DMS53 (cell line): ENCODE data around the gene CARF.
"Not testable (repeated sequence)": the region's sequence is repeated elsewhere in the genome, so short reads cannot be mapped to it uniquely, and the experiment has no call there.

Experiments used
- DNase-seq: peaks from one replicate; lab custom pipeline; 2025; lab: John Stamatoyannopoulos, UW

The CARF gene

DNA sequence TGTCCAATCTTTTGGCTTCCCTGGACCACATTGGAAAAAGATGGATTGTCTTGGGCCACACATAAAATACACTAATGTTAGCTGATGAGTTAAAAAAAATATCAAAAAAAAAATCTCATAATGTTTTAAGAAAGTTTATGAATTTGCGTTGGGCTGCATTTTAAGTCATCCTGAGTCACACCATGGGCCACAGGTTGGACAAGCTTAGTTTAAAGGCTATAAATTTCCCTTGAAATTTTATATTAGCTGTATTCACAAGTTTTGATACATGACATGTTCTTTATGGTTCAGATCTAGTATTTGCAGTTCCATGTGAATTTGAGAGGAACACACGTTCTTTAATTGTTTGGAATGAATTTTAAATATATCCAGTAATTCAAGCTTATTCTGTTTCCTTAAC lies 21.9 kb downstream of the CARF start:
- no peak for DNase-seq

DNA sequence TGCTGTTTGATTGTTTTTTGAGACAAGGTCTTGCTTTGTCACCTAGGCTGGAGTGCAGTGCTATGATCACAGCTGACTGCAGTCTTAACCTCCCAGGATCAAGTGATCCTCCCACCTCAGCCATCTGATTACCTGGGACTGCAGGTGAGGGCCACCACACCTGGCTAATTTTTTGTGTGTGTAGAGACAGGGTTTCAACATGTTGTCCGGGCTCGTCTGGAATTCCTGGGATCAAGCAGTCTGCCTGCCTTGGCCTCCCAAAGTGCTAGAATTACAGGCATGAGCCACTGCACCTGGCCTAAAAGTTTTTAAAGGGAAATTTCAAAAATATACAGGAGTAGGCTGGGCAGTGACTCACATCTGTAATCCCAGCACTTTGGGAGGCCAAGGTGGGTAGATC lies 22.4 kb downstream of the CARF start:
- no peak for DNase-seq

DNA sequence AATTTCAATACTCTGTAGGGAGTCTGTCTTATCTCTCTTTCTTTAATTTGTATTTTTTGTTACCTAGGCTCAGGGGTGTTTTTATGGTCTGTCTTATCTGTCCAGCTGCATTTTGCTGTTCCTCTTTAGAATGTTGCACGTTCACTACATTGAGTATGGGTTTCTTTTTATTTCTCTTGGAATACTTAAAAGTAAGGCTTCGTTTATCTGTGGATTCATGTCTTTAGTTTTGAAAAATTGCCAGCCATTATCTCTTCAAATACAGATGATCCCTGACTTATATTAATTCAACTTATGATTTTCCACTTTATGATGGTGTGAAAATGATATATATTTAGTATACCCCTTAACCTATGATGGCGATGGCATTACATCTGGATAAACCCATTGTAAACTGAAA lies 26.9 kb downstream of the CARF start:
- DNase-seq: no peak

DNA sequence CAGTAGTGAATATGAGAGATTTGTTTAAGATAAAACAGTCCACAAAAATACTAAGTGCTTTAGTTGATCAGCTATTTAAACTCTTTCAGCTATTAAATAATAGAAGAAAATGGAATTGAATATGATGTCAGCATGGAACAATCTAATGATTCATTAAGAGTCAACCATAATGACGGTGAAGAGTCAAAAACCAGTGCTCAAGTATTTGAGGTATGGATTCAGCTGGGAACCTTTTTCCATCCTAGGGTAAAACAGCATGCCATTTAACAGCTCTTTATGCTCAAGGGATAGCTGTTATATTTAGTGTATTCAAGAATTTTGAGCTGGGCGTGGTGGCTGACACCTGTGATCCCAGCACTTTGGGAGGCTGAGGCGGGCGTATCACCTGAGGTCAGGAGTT lies 29.7 kb downstream of the CARF start:
- no peak for DNase-seq

DNA sequence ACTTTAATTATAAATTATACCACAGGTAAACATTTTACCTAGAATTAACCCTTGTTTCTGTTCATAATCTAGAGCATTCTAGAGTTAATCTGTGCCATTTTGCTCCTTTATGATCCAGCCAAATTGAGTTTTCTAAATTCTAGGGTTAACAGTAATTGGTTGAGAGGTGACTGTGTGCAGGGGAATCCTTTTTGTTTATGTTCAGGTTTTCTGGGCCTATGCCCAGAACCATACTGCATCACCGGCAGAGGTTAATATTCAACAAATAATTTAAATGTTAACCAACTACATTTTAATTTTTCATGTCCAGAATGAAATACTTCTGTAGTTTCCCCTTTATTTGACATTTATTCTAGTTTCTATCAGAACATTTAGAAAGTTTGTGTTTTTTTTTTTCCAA lies 32.3 kb downstream of the CARF start:
- no peak for DNase-seq

DNA sequence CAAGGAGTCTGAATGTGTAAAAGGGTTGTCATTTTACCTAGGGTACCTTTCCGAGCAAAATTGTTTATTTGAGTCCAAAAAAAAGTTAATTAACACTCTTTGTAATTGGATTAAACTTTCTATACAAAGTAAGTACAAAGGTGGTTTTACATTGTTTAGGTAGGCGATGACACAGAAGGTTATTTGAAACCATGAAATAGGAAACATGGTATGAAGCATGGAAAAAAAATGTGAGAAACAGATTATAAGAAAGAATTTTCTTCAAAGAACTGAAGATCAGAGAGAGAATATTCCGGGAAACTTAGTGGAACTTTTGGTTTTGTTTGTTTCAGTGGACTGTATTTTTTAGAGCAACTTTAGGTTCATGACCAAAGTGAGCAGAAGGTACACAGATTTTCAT lies 32.7 kb downstream of the CARF start:
- no peak for DNase-seq

DNA sequence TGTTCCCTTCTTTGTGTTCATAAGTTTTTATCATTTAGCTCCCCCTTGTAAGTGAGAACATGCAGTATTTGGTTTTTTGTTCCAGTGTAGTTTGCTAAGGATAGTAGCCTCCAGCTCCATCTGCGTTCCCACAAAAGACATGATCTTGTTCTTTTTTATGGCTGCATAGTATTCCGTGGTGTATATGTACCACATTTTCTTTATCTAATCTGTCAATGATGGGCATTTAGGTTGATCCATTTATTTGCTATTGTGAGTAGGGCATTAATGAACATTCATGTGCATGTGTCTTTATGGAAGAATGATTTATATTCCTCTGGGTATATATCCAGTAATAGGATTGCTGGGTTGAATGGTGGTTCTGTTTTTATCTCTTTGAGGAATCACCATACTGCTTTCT lies 33.4 kb downstream of the CARF start:
- DNase-seq: no peak

DNA sequence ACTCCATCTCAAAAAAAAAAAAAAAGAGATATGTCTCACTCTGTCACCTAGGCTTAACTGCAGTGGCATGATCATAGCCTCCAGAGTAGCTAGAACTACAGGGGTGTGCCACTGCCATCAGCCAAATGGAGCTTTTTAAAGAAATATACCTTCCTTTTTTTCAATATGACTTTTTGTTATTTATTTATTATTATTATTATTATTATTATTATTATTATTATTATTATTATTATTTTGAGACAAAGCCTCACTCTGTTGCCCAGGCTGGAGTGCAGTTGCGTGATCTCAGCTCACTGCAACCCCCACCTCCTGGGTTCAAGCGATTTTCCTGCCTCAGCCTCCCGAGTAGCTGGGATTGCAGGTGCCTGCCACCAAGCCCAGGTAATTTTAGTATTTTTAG lies 37.3 kb downstream of the CARF start:
- not testable (repeated sequence) for DNase-seq

DNA sequence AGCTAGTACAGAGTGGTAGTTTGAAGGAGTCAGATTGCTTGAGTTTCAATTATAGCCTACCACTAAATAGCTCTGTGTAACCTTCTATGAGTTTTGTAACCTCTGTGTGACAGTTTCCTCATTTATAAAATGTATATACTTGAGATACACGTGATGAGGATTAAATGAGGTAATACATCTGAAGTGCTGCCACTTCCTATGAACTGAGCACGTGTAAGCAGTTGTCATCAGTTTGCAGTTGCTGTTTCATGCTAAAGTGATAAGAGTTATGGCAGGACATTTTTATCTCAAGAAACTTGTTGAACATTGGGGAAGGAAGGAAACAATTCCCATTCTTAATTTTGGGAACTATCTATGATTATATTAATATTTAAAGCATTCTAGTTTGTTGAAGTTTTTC lies 38.5 kb downstream of the CARF start:
- DNase-seq: peak; percentile 27

DNA sequence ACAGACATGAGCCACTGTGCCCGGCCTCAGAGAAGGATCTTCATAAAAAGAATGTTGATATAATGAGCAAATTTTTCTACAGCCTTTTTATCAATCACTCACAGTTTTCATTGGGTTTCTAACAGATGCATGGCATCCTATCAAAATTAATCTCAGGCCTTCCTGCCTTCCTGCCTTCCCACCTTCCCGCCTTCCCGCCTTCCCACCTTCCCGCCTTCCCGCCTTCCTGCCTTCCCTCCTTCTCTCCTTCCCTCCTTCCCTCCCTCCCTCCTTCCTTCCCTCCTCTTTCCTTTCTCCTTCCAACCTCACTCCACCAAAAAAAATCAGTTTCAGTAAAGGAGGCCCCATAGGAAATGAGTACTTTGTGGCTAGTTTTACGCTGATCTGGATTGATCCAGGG lies 48.4 kb downstream of the CARF start:
- no peak for DNase-seq

DNA sequence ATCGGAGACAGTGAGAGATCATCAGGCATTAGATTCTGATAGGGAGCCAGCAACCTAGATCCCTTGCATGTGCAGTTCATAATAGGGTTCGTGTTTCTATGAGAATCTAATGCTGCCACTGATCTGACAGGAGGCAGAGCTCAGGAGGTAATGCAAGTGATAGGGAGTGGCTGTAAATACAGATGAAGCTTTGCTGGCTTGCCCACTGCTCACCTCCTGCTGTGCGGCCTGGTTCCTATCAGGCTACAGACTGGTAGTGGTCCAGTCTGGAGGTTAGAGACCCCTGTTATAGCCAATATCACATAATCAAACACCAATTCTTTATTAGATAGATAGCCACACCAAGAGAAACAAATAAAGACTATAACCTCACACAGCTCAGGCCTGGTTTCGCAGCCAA lies 51.6 kb downstream of the CARF start:
- DNase-seq: no peak

DNA sequence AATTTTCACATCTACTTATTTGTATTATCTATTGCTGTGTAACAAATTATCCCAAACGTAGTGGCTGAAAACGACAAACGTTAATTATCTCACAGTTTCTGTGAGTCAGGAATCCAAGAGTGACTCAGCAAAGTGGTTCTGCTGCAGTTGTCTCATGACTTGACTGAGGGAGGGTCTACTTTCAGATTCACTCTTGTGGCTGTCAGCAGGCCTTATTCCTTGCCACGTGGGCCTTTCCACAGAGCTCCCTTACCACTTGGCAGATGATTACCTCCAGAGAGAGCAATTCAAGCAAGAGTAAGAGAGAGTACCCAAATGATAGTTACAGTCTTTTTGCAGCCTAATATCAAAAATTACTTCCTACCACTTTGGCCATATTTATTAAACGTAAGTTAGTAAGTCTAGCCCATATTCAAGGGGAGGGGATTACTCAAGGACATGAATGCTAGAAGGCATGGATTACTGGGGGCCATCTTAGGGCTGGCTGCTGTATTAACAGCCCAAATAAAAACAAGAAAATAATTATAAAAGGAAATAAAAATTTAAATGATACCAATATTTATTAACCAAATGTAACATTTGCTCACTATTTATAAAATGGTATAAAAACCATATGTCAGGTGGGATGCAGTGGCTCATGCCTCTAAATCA lies 53.9 kb downstream of the CARF start:
- peak; percentile 50 for DNase-seq

DNA sequence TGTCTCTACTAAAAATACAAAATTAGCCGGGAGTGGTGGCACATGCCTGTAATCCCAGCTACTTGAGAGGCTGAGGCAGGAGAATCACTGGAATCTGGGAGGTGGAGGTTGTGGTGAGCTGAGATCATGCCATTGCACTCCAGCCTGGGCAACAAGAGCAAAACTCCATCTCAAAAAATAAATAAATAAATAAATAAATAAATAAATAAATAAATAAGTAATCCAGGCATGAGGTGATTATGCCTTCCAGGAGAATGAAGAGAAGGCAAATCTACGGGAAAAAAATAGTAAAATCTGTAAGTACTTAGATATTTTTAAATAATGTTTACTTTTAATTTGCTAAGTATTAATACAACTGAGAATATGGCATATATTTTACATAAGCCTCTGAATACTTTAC lies 57.3 kb downstream of the CARF start:
- not testable (repeated sequence) for DNase-seq

DNA sequence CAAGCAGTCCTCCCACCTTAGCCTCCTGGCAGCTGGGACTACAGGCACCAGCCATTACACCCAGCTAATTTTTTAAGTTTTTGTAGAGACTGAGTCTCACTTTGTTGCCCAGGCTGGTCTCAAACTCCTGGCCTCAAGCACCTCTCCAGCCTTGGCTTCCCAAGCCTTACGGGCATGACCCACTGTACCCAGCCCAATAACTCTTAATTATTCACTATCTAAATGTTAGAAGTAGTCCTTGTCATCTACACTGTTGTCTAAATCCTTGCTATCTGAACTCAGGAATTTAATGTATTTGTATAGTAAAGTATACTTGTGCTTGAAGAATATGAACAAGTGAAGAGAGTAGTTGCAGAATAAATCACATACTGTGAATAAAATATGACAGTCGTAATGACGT lies 64.7 kb downstream of the CARF start:
- no peak for DNase-seq

DNA sequence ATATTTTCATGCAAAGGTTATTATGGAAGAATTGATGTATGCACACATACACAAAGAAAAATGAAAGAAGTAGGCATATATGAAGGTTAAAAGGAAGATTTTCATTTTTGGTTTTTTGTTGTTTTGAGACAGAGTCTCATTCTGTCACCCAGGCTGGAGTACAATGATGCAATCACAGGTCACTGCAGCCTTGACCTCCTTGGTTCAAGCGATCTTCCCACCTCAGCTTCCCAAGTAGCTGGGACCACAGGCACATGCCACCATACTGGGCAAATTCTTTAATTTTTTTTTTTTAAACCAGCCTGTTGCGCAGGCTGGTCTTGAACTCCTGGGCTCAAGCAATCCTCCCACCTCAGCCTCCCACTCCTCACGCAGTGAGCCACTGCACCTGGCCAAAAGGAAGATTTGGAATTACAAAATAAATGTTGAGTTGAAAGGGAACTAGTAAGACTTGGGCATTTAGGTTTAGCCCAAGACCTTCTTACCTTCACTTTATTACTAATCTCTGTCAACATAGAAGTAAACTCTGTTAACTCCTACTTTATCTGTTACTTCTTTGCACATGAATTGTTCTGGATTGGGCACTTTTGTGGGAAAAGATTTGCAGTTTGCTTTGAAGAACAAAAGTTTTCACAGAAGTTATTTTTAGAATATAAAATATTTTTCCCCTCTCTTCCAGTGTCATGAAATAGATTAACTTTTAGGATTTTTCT lies 70.9 kb downstream of the CARF start:
- DNase-seq: no peak

DNA sequence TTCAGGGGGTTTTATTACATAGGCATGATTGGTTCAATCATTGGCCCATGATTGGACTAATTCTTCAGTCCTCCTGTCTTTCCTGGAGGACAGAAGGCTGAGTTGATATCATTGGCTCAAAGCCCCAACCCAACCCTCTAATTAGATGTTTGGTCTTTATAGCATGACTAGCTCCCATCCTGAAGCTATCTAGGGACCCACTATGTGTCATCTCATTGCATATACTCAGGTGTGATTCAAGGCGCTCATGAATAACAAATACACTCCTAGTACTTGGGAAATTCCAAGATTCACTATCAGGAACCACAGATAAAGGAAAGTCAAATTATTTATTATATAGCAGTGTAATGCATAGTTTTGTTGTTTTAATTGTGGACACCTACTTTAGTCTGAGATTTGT lies 77.7 kb downstream of the CARF start:
- DNase-seq: no peak

DNA sequence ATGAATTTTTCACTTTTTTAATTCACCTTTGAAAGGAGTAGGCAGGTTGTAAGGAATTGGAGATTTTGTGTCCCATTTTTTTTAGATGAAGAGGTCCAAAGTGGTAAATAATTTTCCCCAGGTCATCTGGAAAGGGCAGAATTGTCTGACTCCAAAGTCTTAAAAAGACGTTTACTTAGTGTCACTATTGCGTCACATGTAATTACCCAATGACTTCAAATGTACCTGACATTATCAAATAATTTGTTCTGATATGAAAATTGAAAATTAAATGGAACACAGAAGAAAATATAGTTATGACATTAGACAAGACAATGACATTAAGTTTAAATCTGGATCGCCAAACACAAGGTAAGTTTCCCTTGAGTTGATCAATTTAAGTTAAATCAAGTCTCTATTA lies 78.4 kb downstream of the CARF start:
- no peak for DNase-seq

DNA sequence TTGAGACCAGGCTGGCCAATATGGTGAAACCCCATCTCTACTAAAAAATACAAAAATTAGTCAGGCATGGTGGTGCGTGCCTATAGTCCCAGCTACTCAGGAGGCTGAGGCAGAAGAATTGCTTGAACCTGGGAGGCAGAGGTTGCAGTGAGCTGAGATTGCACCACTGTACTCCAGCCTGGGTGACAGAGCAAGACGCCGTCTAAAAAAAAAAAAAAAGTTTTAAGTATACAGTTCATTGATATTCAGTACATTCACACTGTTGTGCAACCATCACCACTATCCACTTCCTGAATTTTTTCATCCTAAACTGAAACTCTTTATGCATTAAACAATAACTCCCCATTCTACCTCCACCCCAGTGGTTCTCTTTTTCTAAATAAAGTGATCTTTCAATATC lies 85.0 kb downstream of the CARF start:
- DNase-seq: not testable (repeated sequence)

DNA sequence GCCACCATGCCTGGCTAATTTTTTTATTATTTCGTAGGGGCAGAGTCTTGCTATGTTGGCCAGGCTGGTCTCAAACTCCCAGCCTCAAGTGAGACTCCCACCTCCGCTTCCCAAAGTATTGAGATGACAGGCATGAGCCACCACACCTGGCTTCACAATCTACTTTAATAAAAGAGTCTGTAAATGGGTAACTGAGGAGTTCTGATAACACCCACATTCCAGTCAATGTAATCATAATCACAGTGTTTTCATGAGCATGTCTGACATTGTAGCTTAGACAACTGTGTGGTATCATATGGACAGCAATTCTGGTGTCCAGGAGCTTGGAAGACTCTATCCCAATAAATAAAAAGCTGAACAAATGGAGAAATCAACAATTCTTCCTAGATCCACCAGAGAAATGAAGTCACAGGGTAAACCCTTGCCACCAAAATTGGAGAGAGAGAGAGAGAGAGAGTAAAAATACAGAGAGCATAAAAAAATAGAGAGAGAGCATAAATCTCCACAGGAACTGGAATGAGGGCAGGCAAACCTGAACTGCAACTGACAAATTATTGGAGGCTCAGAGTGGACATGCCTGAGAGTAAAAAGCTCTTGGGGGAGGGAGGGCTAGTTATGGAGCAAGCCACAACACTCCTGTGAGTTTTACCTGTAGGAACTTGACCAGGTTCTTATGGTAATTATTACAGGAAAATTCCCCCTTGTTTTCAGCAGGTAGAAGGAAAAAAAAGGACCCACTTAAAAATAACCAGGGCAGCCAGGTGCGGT lies 90.2 kb downstream of the CARF start:
- no peak for DNase-seq

DNA sequence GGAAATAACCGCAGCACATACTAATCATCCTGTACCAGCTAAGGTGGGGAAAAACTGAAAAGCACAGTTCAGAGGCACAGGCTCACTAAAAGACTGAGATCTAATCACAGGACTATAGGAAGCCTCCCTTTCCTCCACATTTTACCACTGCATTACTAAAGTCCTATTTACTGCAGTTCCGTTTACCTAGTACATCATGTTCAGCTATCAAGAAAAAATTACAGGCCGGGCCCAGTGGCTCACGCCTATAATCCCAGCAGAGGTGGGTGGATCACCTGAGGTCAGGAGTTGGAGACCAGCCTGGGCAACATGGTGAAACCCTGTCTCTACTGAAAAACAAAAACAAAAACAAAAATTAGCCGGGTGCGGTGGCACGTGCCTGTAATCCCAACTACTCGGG lies 91.6 kb downstream of the CARF start:
- no peak for DNase-seq

DNA sequence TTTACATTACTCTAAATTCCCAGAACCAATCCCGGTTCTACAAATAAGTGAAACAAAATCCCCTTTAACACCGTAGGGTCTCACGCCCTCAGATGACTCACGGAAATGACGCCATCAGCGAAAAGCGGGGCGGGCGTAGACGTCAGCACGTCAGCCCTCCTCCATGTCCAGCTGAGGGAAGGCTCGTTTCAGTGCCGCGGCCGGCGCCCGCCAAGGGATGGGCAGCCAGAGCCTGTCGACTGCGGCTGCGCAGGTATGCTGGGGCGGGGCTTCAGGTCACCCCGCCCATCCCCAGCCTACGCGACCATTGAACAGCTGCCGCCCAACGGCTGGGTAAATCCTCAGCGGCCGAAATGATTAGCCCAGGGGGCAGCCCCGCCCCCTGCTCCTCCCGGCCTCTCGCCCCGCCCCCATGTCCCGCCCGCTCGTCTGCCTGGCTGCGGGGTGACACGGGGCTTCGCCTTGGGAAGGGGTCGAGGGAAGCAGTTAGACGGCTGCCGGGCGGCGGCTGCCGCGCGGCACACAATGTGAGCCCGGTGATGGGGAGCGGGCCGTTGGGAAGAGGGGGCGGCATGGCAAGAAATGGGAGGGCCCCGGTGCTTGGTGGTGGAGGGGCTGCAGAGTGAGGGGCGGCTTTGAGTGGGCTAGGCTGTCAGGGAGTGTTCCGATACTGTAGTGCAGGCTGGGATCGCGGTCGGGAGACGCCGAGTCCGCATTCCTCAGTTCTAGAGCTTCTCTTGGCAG lies 102.6 kb downstream of the CARF start, which contains the start of gene NBEAL1:
Gene NBEAL1 (plus strand): TSS at position 420 of the 744 bp plus-strand sequence. CDS start 1,510 bp downstream, outside the sequence.
- peak; percentile 98 for DNase-seq

DNA sequence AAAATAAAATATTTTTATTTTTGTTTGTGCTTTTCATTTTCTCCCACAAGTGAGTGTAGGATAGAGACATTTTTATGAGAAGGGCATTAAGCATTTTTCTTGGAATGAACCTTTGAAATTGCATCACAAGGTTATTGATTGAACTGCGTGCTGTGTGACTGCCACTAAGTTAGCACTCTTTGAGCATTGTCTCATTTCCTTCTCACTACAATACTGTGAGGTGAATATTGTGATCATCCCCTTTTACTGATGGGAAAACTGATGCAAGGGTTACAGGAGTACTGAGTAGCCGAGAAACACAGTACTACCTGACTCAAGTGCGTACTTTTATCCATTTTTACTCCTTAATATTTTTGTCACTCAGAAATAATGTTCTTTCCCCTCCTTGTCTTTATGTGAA lies 104.6 kb downstream of the CARF start:
- DNase-seq: no peak
